Stimulated activated CD8-positive, alpha-beta memory T cell treated with anti-CD3 and anti-CD28 coated beads, Interleukin-2, amount 100 ng/mL, for 48 hours (primary cell): ENCODE results near the gene NMBR.
"Not testable (repeated sequence)": the region's sequence is repeated elsewhere in the genome, so short reads cannot be mapped to it uniquely, and the experiment has no call there.

Experiments used
- DNase-seq, 2 donors: peaks; one replicate each; pipeline ENCODE4 v3.0.0-alpha.2; 2020; ENCODE audit warnings: low read depth in 2 of 2

NMBR gene

GRCh38 chr6:142155091-142155490, 8.2 kb upstream of the NMBR start:
- no peak for DNase-seq

- DNase-seq = no peak
These were observed 7.4 kb upstream of the NMBR start for GRCh38 chr6:142154336-142154735.

GRCh38 chr6:142153196-142153595, 6.3 kb upstream of the NMBR start:
- no peak for DNase-seq

GRCh38 chr6:142152746-142153145, 5.8 kb upstream of the NMBR start:
- DNase-seq = no peak

GRCh38 chr6:142141531-142141930, 5.4 kb downstream of the NMBR start:
- DNase-seq = not testable (repeated sequence)

GRCh38 chr6:142138876-142139275, 8.0 kb downstream of the NMBR start:
- DNase-seq = no peak

- no peak for DNase-seq
These were observed 14.3 kb downstream of the NMBR start, which contains the start of gene GJE1 for GRCh38 chr6:142132625-142133024. GJE1 (plus strand) TSS chr6:142132925; CDS start chr6:142133159, 234 bp downstream.

GRCh38 chr6:142130814-142131213, 16.1 kb downstream of the NMBR start:
- no peak for DNase-seq

- no peak for DNase-seq
These were observed 25.6 kb downstream of the NMBR start for GRCh38 chr6:142121342-142121741.

GRCh38 chr6:142118925-142119324, 28.0 kb downstream of the NMBR start:
- no peak for DNase-seq

GRCh38 chr6:142118328-142118727, 28.6 kb downstream of the NMBR start:
- DNase-seq = no peak

- no peak for DNase-seq
These were observed 29.6 kb downstream of the NMBR start for GRCh38 chr6:142117366-142117765.

- peak; percentile 43 to 62 for DNase-seq
These were observed 34.4 kb downstream of the NMBR start for GRCh38 chr6:142112451-142113061.

- DNase-seq = not testable (repeated sequence)
These were observed 36.1 kb downstream of the NMBR start for GRCh38 chr6:142110820-142111219.

- DNase-seq = not testable (repeated sequence)
These were observed 42.1 kb downstream of the NMBR start for GRCh38 chr6:142104820-142105219.

GRCh38 chr6:142088858-142089216, 58.1 kb downstream of the NMBR start:
- DNase-seq = no peak

GRCh38 chr6:142087950-142088857, 58.7 kb downstream of the NMBR start:
- DNase-seq = no peak

- no peak for DNase-seq
These were observed 67.8 kb downstream of the NMBR start for GRCh38 chr6:142079130-142079529.

- no peak for DNase-seq
These were observed 71.3 kb downstream of the NMBR start for GRCh38 chr6:142075516-142076101.

- no peak for DNase-seq
These were observed 72.4 kb downstream of the NMBR start for GRCh38 chr6:142074516-142074915.

GRCh38 chr6:142071981-142072380, 74.9 kb downstream of the NMBR start:
- no peak for DNase-seq

- no peak for DNase-seq
These were observed 78.5 kb downstream of the NMBR start for GRCh38 chr6:142068416-142068815.

- not testable (repeated sequence) for DNase-seq
These were observed 84.1 kb downstream of the NMBR start for GRCh38 chr6:142062861-142063260.
